ENCODE measurements around the gene MYO16.

MYO16 gene

GRCh38 chr13:109255141-109255856 lies 625.9 kb downstream of the MYO16 start:
- DNase-seq: no peak

GRCh38 chr13:109256866-109257760 lies 627.7 kb downstream of the MYO16 start:
- DNase-seq: no peak
